ENCODE measurements around the gene EEF1AKMT3. TPM values are rescaled to one million over a fixed set of nuclear protein-coding genes. Genes with fewer than 3 reads are reported as not detected.

EEF1AKMT3 gene
- total RNA-seq, 2 donors from 2014 or later: 2.0 to 3.2 TPM

DNA sequence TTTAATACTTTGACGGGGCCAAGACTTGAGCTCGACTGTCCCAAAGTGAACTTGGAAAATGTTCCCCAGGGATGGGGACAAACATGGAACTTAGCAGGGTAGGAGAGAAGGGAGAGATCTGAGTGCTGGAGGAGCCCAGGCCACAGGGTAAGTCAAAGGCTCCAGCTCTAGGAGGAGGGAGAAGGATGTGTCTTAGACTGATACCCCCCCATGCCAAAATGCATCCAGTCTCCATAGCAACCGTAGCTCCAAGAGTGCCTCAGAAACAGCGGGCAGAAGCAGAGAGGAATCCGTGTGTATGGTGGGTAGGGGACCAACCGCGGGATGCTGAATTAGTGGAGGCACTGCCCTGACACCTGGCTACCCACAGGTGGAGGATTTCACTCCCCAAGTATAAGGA lies 33.0 kb upstream of the EEF1AKMT3 start:
- Mint-ChIP-seq H3K9me3 (no peaks in the 10 kb centered on the region), H3K27me3 (no peaks in the 10 kb centered on the region), H3K4me1 (ENCODE audit: low read depth in 2 of 2) (peaks cover 40 to 43% of the 10 kb centered on the region in 2 donors), H3K27ac (peak overlapping the region; percentile 47 to 91), H3K4me3 (peak overlapping the region; percentile 69), H3K36me3 (peaks cover 7% of the 10 kb centered on the region)
- ATAC-seq: no peak
- DNase-seq (ENCODE audit: low spot score): no peak

DNA sequence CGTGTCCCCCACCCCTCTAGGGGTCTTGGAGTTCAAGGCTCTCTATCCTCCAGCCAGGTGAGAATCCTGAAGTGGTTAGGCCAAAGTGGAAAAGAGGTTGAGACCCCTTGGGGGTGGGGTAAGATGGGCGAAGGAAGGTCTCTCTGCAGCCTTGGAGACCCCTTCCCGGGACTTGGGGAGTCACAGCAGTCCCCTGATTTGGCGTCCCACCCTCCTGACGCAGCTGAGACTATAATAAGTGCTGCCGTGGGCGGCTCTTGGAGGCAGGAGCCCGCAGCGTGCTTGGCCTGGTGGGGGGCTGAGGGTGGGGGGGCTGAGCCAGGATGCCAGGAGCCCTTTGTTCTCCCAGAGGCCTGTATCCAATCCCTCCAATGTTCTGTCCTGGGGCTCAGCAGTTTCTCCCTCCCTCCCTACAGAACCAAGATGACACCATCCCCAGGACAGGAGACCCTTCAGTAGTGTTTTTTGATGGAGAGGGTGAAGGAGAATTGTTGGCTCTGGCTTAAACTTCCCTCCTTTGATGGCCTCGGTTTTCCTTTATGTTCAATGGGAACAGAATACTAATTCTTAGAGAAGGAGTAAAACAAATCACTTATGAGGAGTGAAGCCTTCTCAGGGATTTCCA lies 32.4 kb upstream of the EEF1AKMT3 start:
- Mint-ChIP-seq H3K4me1 (ENCODE audit: low read depth in 2 of 2) (peaks cover 46% of the 10 kb centered on the region in 2 donors), H3K36me3 (peaks cover under 1% of the 10 kb centered on the region), H3K27ac (peak overlapping the region; percentile 88 to 98), H3K27me3 (no peaks in the 10 kb centered on the region), H3K4me3 (peak overlapping the region; percentile 69), H3K9me3 (no peaks in the 10 kb centered on the region)
- no peak for ATAC-seq
- DNase-seq (ENCODE audit: low spot score): no peak

DNA sequence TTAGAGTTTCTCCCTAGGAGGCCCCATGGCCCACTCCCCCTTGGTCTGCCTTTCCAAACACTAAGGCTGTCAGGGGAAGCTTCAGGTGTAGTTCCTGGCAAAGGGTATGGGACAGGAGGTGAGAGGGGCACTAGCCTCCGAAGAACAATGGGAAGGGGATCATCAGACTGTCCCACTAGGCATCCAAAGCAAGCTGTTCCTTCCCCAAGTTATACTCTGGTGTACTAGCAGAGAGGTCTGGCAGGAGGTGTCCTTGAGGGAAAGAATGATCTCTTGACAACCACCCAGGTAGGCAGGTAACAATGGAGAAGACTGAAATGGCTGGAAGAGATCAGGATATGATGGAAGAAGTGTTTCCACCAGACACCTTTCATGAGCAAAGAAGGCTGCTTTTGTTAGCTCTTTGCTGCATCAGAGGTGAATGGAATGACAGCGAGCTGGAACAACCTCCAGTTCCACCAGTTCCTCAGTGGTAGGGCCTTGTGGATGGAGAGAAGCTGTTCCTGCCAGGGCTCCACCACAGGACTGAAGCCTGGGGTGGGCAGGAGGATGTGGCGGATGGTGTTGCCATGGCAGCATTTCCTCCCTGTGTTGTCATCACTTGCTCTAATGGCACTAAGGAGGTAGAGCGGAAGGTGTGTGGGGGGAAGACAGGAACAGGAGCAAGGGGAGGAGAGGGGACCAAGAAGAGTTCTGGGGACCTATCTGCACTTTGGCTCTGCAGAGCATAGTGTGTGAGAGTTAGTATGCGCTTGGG lies 31.6 kb upstream of the EEF1AKMT3 start:
- ATAC-seq: peak; percentile 70 to 80
- Mint-ChIP-seq H3K9me3 (no peaks in the 10 kb centered on the region), H3K4me1 (ENCODE audit: low read depth in 2 of 2) (peaks cover 53 to 54% of the 10 kb centered on the region in 2 donors), H3K27me3 (no peaks in the 10 kb centered on the region), H3K36me3 (no peaks in the 10 kb centered on the region), H3K4me3 (peak overlapping the region; percentile 98), H3K27ac (peak overlapping the region; percentile 88 to 98)
- peak; percentile 86 for DNase-seq (ENCODE audit: low spot score)

DNA sequence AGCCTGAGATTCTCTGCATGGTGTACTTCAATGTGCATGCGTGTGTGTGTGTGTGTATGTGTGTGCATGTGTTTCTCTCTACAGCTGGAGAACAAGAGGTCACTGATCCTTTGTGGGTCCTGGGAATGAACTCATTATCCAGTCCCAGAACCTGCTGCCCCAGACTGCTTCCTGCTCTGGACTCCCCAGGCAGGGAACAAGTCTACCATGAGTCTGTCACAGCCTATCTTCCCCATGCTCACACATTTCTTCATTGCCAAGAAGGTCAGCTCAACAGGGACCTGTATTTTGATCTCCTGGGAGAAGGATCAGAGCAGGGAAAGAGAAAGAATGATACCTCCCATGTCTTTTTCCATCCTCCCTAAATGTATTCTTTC lies 31.0 kb upstream of the EEF1AKMT3 start:
- peaks cover 57 to 58% of the 10 kb centered on the region in 2 donors for H3K4me1 Mint-ChIP-seq (ENCODE audit: low read depth in 2 of 2)
- ATAC-seq (no peak), DNase-seq (ENCODE audit: low spot score) (no peak)
- H3K27ac Mint-ChIP-seq: peak overlapping the region; percentile 88 to 98
- peaks cover 4% of the 10 kb centered on the region for H3K36me3 Mint-ChIP-seq
- no peaks in the 10 kb centered on the region for H3K27me3 Mint-ChIP-seq
- H3K4me3 Mint-ChIP-seq: peak overlapping the region; percentile 98
- no peaks in the 10 kb centered on the region for H3K9me3 Mint-ChIP-seq

DNA sequence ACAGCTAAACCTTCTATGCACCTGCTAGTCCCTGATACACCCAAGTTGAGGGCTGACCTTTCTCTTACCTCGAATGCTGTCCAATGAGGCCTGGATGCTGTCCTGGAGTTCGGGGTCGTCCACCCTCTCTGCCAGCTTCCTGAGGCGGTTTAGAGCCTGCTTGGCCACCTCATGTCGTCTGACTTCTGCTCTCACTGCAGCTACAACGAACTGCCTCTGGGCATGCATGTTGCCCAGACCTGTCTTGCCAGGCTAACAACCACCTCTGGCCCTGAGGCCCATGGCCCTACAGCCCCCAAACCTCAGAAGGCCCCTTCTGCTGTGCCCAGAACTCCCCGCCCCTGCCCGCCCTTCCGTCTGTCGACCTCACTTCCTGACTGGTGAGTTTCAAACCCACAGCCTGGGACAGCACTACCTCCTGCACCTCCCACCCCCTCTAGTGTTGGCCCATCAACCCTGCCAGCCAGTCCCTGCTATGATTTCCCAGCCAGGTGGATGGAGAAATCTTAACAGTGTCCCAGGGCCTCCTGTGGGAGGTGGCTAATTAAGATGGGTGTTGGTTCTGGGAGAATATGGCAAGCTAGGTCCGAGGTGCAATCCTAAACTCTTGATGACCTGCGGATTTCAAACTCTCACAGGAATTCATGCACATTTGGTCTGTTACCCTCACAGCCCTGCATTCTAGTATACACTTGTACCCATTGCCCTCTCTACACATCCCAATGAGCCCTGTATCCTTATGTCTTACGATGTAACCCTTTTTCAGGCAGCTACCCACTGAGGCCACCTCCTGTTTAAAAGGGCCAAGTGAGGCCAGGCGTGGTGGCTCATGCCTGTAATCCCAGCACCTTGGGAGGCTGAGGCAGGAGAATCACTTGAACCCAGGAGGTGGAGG lies 30.3 kb upstream of the EEF1AKMT3 start:
- peaks cover 55 to 57% of the 10 kb centered on the region in 2 donors for H3K4me1 Mint-ChIP-seq (ENCODE audit: low read depth in 2 of 2)
- peaks cover 4% of the 10 kb centered on the region for H3K36me3 Mint-ChIP-seq
- H3K4me3 Mint-ChIP-seq: peak overlapping the region; percentile 98
- peak; percentile 87 for DNase-seq (ENCODE audit: low spot score)
- ATAC-seq: peak; percentile 77 to 80
- peak overlapping the region; percentile 88 to 98 for H3K27ac Mint-ChIP-seq
- no peaks in the 10 kb centered on the region for H3K9me3 Mint-ChIP-seq
- no peaks in the 10 kb centered on the region for H3K27me3 Mint-ChIP-seq

DNA sequence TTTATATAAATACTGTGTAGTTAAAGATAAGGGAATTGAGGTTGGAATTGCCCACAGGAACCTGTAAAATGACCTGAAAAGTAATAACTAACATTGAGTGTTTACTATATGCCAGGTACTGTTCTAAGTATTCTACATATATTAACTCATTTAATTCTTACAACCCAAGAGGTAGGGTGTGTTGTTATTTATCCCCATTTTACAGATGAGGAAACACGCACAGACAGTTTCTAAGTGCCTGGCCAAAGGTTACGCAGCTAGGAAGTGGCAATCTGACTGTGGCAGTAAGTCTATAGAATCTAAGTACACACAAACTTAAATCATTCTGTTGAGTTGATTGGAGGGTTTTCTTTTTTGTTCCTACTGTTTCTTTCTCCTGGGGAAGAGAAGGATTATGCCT lies 28.6 kb upstream of the EEF1AKMT3 start:
- Mint-ChIP-seq H3K36me3 (peaks cover 9% of the 10 kb centered on the region), H3K27ac (peak overlapping the region; percentile 98), H3K4me1 (ENCODE audit: low read depth in 2 of 2) (peaks cover 55 to 57% of the 10 kb centered on the region in 2 donors), H3K27me3 (no peaks in the 10 kb centered on the region), H3K9me3 (no peaks in the 10 kb centered on the region), H3K4me3 (peak overlapping the region; percentile 96)
- ATAC-seq (no peak), DNase-seq (ENCODE audit: low spot score) (no peak)

DNA sequence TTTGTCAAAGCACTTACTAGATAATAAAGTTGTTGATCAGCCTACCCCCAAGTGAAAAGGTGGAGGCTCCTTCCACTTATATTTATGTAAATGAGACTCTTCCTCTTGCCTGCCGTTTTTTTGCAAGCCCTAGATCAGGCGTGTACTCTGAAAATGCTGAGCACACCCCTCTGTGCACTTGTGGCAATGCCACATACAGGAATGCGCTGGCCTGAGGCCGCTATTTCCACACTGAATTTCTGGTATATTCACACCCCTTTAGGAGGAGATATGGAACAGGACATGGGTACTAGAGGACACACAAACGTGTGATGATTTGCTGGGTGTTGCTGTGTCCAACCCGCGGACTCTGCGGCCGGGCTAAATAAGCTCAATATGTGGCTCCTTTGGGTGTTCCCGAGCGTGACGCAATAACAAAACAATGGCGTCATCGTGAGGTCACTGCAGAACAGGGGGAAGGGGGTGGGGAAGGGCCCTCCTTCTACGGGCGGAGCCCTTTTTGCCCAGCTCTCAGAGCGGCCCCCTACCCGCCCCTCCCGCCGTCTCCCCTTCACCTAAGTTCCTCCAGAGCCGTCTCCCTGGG lies 28.1 kb upstream of the EEF1AKMT3 start:
- Mint-ChIP-seq H3K27ac (peak overlapping the region; percentile 98), H3K36me3 (peaks cover 12% of the 10 kb centered on the region), H3K9me3 (no peaks in the 10 kb centered on the region), H3K4me3 (peak overlapping the region; percentile 96), H3K27me3 (no peaks in the 10 kb centered on the region), H3K4me1 (ENCODE audit: low read depth in 2 of 2) (peaks cover 52 to 55% of the 10 kb centered on the region in 2 donors)
- DNase-seq (ENCODE audit: low spot score) (peak; percentile 86), ATAC-seq (peak; percentile 69 to 77)

DNA sequence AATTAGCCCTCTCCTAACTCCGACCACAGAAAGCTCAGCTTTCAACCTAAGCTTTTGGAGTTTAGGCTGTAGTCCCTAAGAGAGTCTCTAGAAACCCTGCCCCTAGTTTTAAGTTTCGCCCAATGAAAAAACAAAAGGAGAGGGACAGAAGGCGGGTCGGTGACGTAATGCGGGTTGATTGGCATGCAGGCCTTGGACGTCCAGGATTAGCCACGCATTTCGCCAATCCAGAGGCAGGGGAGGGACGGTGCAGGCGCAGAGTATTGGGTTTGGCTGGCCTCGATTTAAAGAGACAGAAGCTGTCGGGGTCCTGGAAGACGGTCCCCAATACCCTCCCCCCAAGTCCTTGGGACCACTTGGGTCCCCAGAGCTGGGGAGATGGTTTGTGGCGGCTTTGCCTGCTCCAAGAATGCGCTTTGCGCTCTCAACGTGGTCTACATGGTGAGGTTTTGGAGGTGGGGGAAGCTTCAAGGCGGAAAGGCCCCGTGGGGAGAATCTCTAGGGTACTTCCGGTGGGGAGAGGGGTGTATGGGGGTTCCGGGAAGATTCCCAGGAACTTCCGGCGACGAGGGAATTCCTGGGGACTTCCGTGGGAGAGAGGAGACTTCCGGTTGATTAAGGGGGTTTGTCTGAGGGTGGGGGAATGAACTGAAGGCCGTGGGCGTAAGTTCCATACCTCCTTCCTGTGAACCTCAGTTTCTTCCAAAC lies 27.5 kb upstream of the EEF1AKMT3 start, which contains the start of gene TSPAN31:
Gene TSPAN31, plus strand, starts transcription at position 263 of the 708 bp plus-strand sequence. Its CDS starts 116 bp downstream, at position 379.
- peak; percentile 93 for DNase-seq (ENCODE audit: low spot score)
- H3K4me3 Mint-ChIP-seq: peak within 1 kb of the TSS; percentile 96
- H3K9me3 Mint-ChIP-seq: no peaks in the 10 kb centered on the region
- peak; percentile 89 to 93 for ATAC-seq
- peaks cover 13% of the 10 kb centered on the region for H3K36me3 Mint-ChIP-seq
- peaks cover 48 to 52% of the 10 kb centered on the region in 2 donors for H3K4me1 Mint-ChIP-seq (ENCODE audit: low read depth in 2 of 2)
- H3K27ac Mint-ChIP-seq: peak within 1 kb of the TSS; percentile 98
- H3K27me3 Mint-ChIP-seq: no peaks in the 10 kb centered on the region

DNA sequence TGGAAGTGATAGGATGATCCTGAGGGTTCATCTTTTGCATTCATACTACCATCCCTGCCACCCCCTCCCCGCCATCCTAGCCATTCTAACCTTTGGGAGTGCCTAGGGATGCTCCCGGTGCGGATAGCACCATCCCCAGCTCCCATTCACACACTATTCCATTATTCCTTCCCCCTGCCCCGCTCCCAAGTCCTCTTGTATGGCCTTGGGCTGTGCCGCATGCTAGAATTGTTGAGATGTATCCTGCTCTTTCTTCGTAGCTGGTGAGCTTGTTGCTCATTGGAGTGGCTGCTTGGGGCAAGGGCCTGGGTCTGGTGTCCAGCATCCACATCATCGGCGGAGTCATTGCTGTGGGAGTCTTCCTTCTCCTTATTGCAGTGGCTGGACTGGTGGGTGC lies 26.9 kb upstream of the EEF1AKMT3 start:
- Mint-ChIP-seq H3K27ac (peak overlapping the region; percentile 98), H3K36me3 (peaks cover 16% of the 10 kb centered on the region), H3K4me1 (ENCODE audit: low read depth in 2 of 2) (peaks cover 48 to 54% of the 10 kb centered on the region in 2 donors), H3K27me3 (no peaks in the 10 kb centered on the region), H3K9me3 (no peaks in the 10 kb centered on the region), H3K4me3 (peak overlapping the region; percentile 96)
- no peak for DNase-seq (ENCODE audit: low spot score)
- no peak for ATAC-seq

DNA sequence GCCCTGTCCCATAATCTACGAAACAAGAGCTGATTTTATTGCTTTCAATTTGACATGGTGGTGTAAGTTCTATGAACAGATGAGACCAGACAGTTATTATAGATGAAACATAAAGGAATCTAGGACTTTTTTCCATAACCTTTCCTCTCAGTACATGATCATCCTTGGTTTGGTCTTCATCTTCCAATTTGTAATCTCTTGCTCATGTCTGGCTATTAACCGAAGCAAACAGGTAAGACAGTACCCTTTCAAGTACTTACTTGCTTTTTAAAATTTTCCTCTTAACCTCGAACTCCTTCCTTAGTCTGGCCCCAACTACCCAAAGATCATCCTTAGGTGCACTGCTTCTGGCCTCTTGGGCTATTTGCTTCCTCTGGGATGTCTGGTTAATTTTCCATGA lies 26.4 kb upstream of the EEF1AKMT3 start:
- Mint-ChIP-seq H3K27ac (peak overlapping the region; percentile 98), H3K36me3 (peaks cover 18% of the 10 kb centered on the region), H3K4me3 (peak overlapping the region; percentile 96), H3K27me3 (no peaks in the 10 kb centered on the region), H3K9me3 (no peaks in the 10 kb centered on the region), H3K4me1 (ENCODE audit: low read depth in 2 of 2) (peaks cover 48 to 54% of the 10 kb centered on the region in 2 donors)
- ATAC-seq (no peak), DNase-seq (ENCODE audit: low spot score) (no peak)

DNA sequence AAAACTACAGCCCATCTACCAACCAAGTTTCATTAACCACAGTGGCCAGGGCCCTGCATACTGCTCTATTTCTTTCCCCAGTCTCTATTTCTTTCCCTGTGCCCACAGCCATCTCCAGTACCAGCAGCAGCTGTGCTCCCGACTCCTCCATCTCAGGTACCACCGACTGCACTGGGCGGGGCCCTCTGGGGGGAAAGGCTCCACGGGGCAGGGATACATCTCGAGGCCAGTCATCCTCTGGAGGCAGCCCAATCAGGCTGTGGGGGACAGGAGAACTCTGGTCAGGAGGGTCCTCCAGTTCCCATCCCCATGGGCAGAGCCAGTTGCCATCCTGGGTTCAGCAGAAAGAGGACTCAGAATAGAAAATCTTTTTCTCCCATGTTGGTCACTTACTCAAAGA lies 23.4 kb upstream of the EEF1AKMT3 start:
- H3K9me3 Mint-ChIP-seq: no peaks in the 10 kb centered on the region
- no peaks in the 10 kb centered on the region for H3K27me3 Mint-ChIP-seq
- H3K4me1 Mint-ChIP-seq (ENCODE audit: low read depth in 2 of 2): peaks cover 59 to 63% of the 10 kb centered on the region in 2 donors
- ATAC-seq: no peak
- H3K4me3 Mint-ChIP-seq: no peak overlapping the region
- H3K27ac Mint-ChIP-seq: peak overlapping the region in 1 of 2 donors; percentile 11
- H3K36me3 Mint-ChIP-seq: peaks cover 27% of the 10 kb centered on the region
- no peak for DNase-seq (ENCODE audit: low spot score)

DNA sequence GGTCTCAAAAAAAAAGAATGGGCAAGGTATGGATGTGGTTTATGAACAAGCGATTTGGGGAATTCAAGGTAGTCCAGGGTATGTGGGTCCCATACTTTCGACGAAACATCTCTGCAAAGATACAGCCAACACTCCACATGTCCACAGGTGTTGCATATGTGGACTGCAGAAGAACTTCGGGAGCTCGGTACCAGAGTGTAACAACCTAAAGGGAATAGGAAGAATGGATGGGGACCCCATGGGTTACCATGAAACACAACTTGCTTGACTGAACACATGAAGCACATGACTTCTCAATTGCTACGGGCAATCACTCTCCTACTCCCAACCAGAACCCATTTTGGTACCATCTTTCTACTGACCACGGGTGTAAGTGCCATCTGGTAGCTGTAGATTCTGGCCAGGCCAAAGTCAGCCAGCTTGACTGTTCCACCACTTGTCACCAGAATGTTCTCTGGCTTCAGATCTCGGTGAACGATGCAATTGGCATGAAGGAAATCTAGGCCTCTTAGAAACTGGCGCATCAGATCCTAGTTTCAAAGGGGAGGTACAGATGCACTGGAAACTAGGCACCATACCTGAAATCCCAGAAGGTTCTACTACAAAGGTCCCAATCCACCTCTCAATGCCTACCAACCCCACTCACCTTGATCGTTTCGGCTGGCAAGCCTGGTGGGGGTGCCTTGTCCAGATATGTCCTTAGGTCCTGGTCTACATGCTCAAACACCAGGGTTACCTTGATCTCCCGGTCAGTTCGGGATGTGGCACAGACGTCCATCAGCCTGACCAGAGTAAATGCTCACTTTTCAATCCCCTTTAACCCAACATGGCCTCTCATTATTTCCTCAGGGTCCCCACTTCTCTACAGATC lies 21.6 kb upstream of the EEF1AKMT3 start:
- H3K36me3 Mint-ChIP-seq: peaks cover 27% of the 10 kb centered on the region
- H3K27me3 Mint-ChIP-seq: no peaks in the 10 kb centered on the region
- no peak for ATAC-seq
- H3K27ac Mint-ChIP-seq: peak overlapping the region; percentile 88 to 90
- peak overlapping the region; percentile 94 for H3K4me3 Mint-ChIP-seq
- no peaks in the 10 kb centered on the region for H3K9me3 Mint-ChIP-seq
- DNase-seq (ENCODE audit: low spot score): no peak
- peaks cover 51 to 53% of the 10 kb centered on the region in 2 donors for H3K4me1 Mint-ChIP-seq (ENCODE audit: low read depth in 2 of 2)
